HCT116 (cell line): ENCODE data around the gene GFI1. TPM values are rescaled to one million over a fixed set of nuclear protein-coding genes. Genes with fewer than 3 reads are reported as not detected.
"Not testable (repeated sequence)": the region's sequence is repeated elsewhere in the genome, so short reads cannot be mapped to it uniquely, and the experiment has no call there.

Source experiments
- ATAC-seq: fragments of 200-7000 bp; cut with Tn5 transposase; 2 replicates; pipeline ENCODE4 v1.9.1; 2020; ENCODE audit warnings: mild to moderate bottlenecking, moderate library complexity
- BruUV-seq: library from RNA; stranded (reverse); fragments of 400-500 nt; replicated peaks from 2 replicates; lab custom pipeline; 2021; lab: Mats Ljungman, UMichigan
- CTCF ChIA-PET: fragments of 300-600 bp; sonication (Branson Sonifier 250); formaldehyde crosslinking; loops from one replicate; lab custom pipeline; 2021; ENCODE audit warnings: antibody characterized with exemption; lab: Charles Lee
- POLR2A ChIA-PET: fragments of 300-600, 350-600 bp; sonication (Branson Sonifier 250); formaldehyde crosslinking; loops from one replicate; lab custom pipeline; 2021; ENCODE audit warnings: antibody characterized with exemption; lab: Charles Lee
- RAD21 ChIA-PET, 2 experiments: fragments of 300-600 bp; sonication (Branson Sonifier 250); formaldehyde crosslinking; loops; one replicate each; lab custom pipeline; 2023; ENCODE audit warnings: low total read pairs in 2 of 2; ENCODE audit not compliant: uncharacterized antibody in 2 of 2, unreplicated experiment in 2 of 2, low non-redundant PET in 1 of 2; lab: Charles Lee
- DNase-seq: peaks from one replicate; pipeline ENCODE4 v3.0.0-alpha.2; 2010; ENCODE audit warnings: low read depth, low spot score
- H2AFZ ChIP-seq: fragments of 200-600 bp; shearing (Covaris generic), sonication (generic); 2 replicates; pipeline ENCODE4 v1.6.1; 2017; ENCODE audit warnings: low read depth, mixed run types, mixed read lengths, antibody characterized with exemption, low read length; ENCODE audit not compliant: poor library complexity, severe bottlenecking
- H3K27ac ChIP-seq: 2 replicates; pipeline ENCODE4 v1.5.1; 2012; ENCODE audit warnings: low read depth, low read length
- H3K27me3 ChIP-seq: fragments of 200-600 bp; sonication (generic); 2 replicates; pipeline ENCODE4 v1.6.1; 2016; ENCODE audit warnings: mixed run types, low read length, mixed read lengths; ENCODE audit not compliant: insufficient read depth
- H3K36me3 ChIP-seq, 2 experiments: fragments of 200-500 bp in 1 of 2; fragments of 200-600 bp in 1 of 2; sonication (Bioruptor generic) in 1 of 2; sonication (generic) in 1 of 2; 2 replicates each; pipeline versions ENCODE4 v1.5.1 to v1.6.1; 2014 to 2016; ENCODE audit warnings: low read length in 2 of 2, inconsistent platforms in 1 of 2, mixed read lengths in 1 of 2, mixed run types in 1 of 2; ENCODE audit not compliant: insufficient read depth in 2 of 2, control insufficient read depth in 1 of 2
- H3K4me1 ChIP-seq, 2 experiments: fragments of 200-600 bp in 1 of 2; sonication (generic) in 1 of 2; 2 replicates each; pipeline versions ENCODE4 v1.5.1 to v1.6.1; 2012 to 2017; ENCODE audit warnings: low read length in 2 of 2, inconsistent platforms in 1 of 2, mild to moderate bottlenecking in 1 of 2, mixed read lengths in 1 of 2, mixed run types in 1 of 2, moderate library complexity in 1 of 2; ENCODE audit not compliant: insufficient read depth in 2 of 2, control insufficient read depth in 1 of 2
- H3K4me2 ChIP-seq: fragments of 200-600 bp; sonication (generic); 2 replicates; pipeline ENCODE4 v1.6.1; 2017; ENCODE audit warnings: mixed run types, low read length, mixed read lengths
- H3K4me3 ChIP-seq, 2 experiments: fragments of 200-600 bp in 1 of 2; sonication (generic) in 1 of 2; replicated peaks in 1 of 2; 2 replicates each; pipeline ENCODE4 v1.5.1; 2011 to 2016; ENCODE audit warnings: low read length in 2 of 2, control low read depth in 1 of 2, low read depth in 1 of 2, mild to moderate bottlenecking in 1 of 2, mixed read lengths in 1 of 2, mixed run types in 1 of 2
- H3K79me2 ChIP-seq: fragments of 200-600 bp; sonication (generic); 2 replicates; pipeline ENCODE4 v1.6.1; 2017; ENCODE audit warnings: mild to moderate bottlenecking, mixed run types, low read length, moderate library complexity, mixed read lengths; ENCODE audit not compliant: insufficient read depth
- H3K9ac ChIP-seq: fragments of 200-600 bp; sonication (generic); 2 replicates; pipeline ENCODE4 v1.6.1; 2016; ENCODE audit warnings: low read length, mixed read lengths
- H3K9me2 ChIP-seq: fragments of 200-600 bp; sonication (generic), shearing (Covaris generic); 2 replicates; pipeline ENCODE4 v1.6.1; 2017; ENCODE audit warnings: mixed run types, mild to moderate bottlenecking, moderate library complexity; ENCODE audit not compliant: insufficient read depth
- H3K9me3 ChIP-seq, 2 experiments: fragments of 200-500 bp in 1 of 2; fragments of 200-600 bp in 1 of 2; sonication (Bioruptor generic) in 1 of 2; sonication (generic) in 1 of 2; 2 replicates each; pipeline ENCODE4 v1.6.1; 2014 to 2017; ENCODE audit warnings: low read length in 2 of 2, mixed read lengths in 2 of 2, inconsistent platforms in 1 of 2, low read depth in 1 of 2, mild to moderate bottlenecking in 1 of 2, mixed run types in 1 of 2, moderate library complexity in 1 of 2; ENCODE audit not compliant: control insufficient read depth in 1 of 2, insufficient read depth in 1 of 2
- H4K20me1 ChIP-seq: fragments of 200-600 bp; sonication (generic), shearing (Covaris generic); 2 replicates; pipeline ENCODE4 v1.6.1; 2017; ENCODE audit warnings: mixed run types, mild to moderate bottlenecking, moderate library complexity; ENCODE audit not compliant: insufficient read depth
- CBX3 ChIP-seq: IDR thresholded peaks from 2 replicates; pipeline ENCODE4 v1.6.1; 2012; ENCODE audit warnings: low read depth
- EZH2 ChIP-seq: fragments of 200-600 bp; sonication (generic); IDR thresholded peaks from 2 replicates; pipeline ENCODE4 v1.6.1; 2017; ENCODE audit warnings: antibody characterized with exemption, mixed run types
- FOSL1 ChIP-seq: IDR thresholded peaks from 2 replicates; pipeline ENCODE4 v1.6.1; 2012; ENCODE audit warnings: low read depth
- JUND ChIP-seq: IDR thresholded peaks from 2 replicates; pipeline ENCODE4 v1.6.1; 2012
- POLR2A ChIP-seq: IDR thresholded peaks from 2 replicates; pipeline ENCODE4 v1.7.0; 2011; ENCODE audit warnings: borderline replicate concordance; ENCODE audit not compliant: insufficient read depth, insufficient read length; ENCODE audit errors: extremely low read depth
- POLR2AphosphoS5 ChIP-seq: IDR thresholded peaks from 2 replicates; pipeline ENCODE4 v1.6.1; 2011; ENCODE audit warnings: mild to moderate bottlenecking, low read depth, low read length, moderate library complexity
- SP1 ChIP-seq: IDR thresholded peaks from 2 replicates; pipeline ENCODE4 v1.6.1; 2012; ENCODE audit warnings: low read depth
- SRF ChIP-seq: IDR thresholded peaks from 2 replicates; pipeline ENCODE4 v1.6.1; 2012; ENCODE audit warnings: low read depth
- TCF7L2 ChIP-seq: IDR thresholded peaks from 2 replicates; pipeline ENCODE4 v1.7.0; 2011; ENCODE audit warnings: borderline replicate concordance, inconsistent platforms; ENCODE audit not compliant: insufficient read depth, insufficient read length; ENCODE audit errors: extremely low read depth
- intact Hi-C: fragments of 100-400 bp; cut with micrococcal nuclease; formaldehyde crosslinking; loops from 2 replicates; pipeline ENCODE4 v1.10.0; 2022
- total RNA-seq: library from RNA; stranded (reverse); gene quantifications from one replicate; pipeline ENCODE4 v1.2.1, GENCODE V29; 2021; ENCODE audit not compliant: unreplicated experiment
- TF ChIP-seq, protein P1 (sequence below): IDR thresholded peaks from 2 replicates; pipeline ENCODE4 v1.6.1; 2012

Gene GFI1
- total RNA-seq, 1 experiment from 2014 or later: 8.1 TPM

DNA sequence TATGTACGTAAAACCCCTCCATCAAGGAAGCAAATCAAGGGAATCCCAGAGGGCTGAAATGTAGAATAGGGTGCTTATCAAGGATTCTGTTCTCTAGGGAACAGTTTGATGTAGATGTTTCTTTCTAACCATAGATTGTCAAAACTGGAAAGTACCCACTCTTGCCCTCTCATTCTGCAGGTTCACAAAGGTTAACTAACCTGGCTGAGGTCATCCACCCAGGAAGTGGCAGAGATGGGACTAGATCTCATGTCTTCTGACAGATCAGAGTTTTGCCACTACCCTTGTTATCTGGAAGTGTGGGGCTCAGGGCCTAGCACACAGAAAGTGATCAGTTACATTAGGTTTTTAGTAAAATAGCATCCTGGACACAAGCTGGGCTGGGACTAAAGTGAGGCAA lies 47.4 kb downstream of the GFI1 start (continued):
- TF ChIP-seq TCF7L2 (no peak), POLR2AphosphoS5 (no peak), SP1 (no peak)

DNA sequence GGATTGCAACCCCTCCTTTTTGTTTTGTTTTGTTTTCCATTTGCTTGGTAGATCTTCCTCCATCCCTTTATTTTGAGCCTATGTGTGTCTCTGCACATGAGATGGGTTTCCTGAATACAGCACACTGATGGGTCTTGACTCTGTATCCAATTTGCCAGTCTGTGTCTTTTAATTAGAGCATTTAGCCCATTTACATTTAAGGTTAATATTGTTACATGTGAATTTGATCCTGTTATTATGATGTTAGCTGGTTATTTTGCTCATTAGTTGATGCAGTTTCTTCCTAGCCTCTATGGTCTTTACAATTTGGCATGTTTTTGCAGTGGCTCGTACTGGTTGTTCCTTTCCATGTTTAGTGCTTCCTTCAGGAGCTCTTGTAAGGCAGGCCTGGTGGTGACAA lies 52.2 kb downstream of the GFI1 start:
- POLR2A ChIA-PET, H3K27ac ChIP-seq, H3K27me3 ChIP-seq, H4K20me1 ChIP-seq, H3K4me3 ChIP-seq, H3K4me2 ChIP-seq, CTCF ChIA-PET, intact Hi-C loops, H3K4me1 ChIP-seq, H3K9me3 ChIP-seq, H2AFZ ChIP-seq, H3K9ac ChIP-seq, DNase-seq, ATAC-seq, BruUV-seq, H3K9me2 ChIP-seq, H3K79me2 ChIP-seq, H3K36me3 ChIP-seq, RAD21 ChIA-PET: not testable (repeated sequence)

DNA sequence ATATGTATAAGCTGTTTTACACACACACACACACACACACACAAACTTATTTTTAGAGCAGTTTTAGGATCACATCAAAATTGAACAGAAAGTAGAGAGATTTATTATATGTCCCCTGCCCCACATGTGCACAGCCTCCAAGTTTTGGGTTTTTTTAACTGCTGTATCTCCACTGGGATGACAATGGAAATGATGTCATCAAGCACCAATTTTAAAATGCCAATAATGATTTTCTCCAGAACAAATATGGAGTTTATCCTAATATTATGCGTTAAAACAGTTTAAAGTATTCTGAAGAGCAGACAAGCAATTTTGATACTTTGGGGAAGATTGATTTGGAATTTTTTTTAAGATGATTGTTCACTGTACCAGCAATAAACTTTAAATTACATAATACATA lies 56.7 kb downstream of the GFI1 start:
- TF ChIP-seq JUND (no peak), FOSL1 (no peak), SP1 (no peak), CBX3 (no peak), SRF (no peak), EZH2 (no peak), POLR2A (no peak)
- TF ChIP-seq, protein P1, sequence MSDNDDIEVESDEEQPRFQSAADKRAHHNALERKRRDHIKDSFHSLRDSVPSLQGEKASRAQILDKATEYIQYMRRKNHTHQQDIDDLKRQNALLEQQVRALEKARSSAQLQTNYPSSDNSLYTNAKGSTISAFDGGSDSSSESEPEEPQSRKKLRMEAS: no peak
- POLR2A ChIA-PET: no interaction called here

More for the DNA sequence above, 56.7 kb downstream of the GFI1 start:
- DNase-seq (no peak), ATAC-seq (no peak)
- BruUV-seq: no TSS peak
- Histone ChIP-seq H2AFZ (no peak overlapping the region), H3K9me2 (no peaks in the 10 kb centered on the region), H4K20me1 (no peaks in the 10 kb centered on the region), H3K4me1 (no peaks in the 10 kb centered on the region), H3K27me3 (no peaks in the 10 kb centered on the region), H3K4me2 (no peak overlapping the region), H3K4me3 (no peak overlapping the region), H3K36me3 (no peaks in the 10 kb centered on the region), H3K9me3 (no peaks in the 10 kb centered on the region), H3K9ac (no peak overlapping the region), H3K79me2 (no peaks in the 10 kb centered on the region), H3K27ac (no peak overlapping the region)
- CTCF ChIA-PET: no interaction called here
- intact Hi-C loops: no loop called here
- RAD21 ChIA-PET: no interaction called here
